H9 (cell line): ENCODE data around the gene MSL1. TPM values are rescaled to one million over a fixed set of nuclear protein-coding genes. Genes with fewer than 3 reads are reported as not detected.

ENCODE experiments used
- DNase-seq: peaks from one replicate; pipeline ENCODE4 v3.0.0-alpha.2; 2017
- H2AFZ ChIP-seq: one replicate; pipeline ENCODE4 v1.6.1; 2013; ENCODE audit warnings: mild to moderate bottlenecking, low read length, control low read depth, moderate library complexity
- H2AK5ac ChIP-seq: 2 replicates; pipeline ENCODE4 v1.6.1; 2013; ENCODE audit warnings: low read length, control low read depth, mixed read lengths; ENCODE audit not compliant: insufficient read length
- H2BK120ac ChIP-seq: one replicate; pipeline ENCODE4 v1.6.1; 2013; ENCODE audit warnings: low read depth, mild to moderate bottlenecking, low read length, control low read depth, inconsistent platforms; ENCODE audit not compliant: poor library complexity, severe bottlenecking
- H2BK12ac ChIP-seq: 2 replicates; pipeline ENCODE4 v1.6.1; 2013; ENCODE audit warnings: low read length, control low read depth, mixed read lengths, low read depth; ENCODE audit not compliant: insufficient read length
- H2BK15ac ChIP-seq: 2 replicates; pipeline ENCODE4 v1.6.1; 2013; ENCODE audit warnings: low read depth, low read length, control low read depth
- H2BK20ac ChIP-seq: one replicate; pipeline ENCODE4 v1.6.1; 2013; ENCODE audit warnings: low read depth, mild to moderate bottlenecking, low read length, control low read depth, inconsistent platforms; ENCODE audit not compliant: poor library complexity, severe bottlenecking
- H2BK5ac ChIP-seq: 2 replicates; pipeline ENCODE4 v1.6.1; 2013; ENCODE audit warnings: low read length, control low read depth, mixed read lengths; ENCODE audit not compliant: insufficient read length
- H3K14ac ChIP-seq: 2 replicates; pipeline ENCODE4 v1.6.1; 2013; ENCODE audit warnings: low read length, control low read depth; ENCODE audit not compliant: insufficient read depth
- H3K18ac ChIP-seq: 2 replicates; pipeline ENCODE4 v1.6.1; 2013; ENCODE audit warnings: low read depth, mild to moderate bottlenecking, mixed read lengths, low read length, control low read depth; ENCODE audit not compliant: insufficient read length
- H3K23ac ChIP-seq: 2 replicates; pipeline ENCODE4 v1.6.1; 2013; ENCODE audit warnings: low read length, control low read depth, mixed read lengths, low read depth; ENCODE audit not compliant: insufficient read length
- H3K23me2 ChIP-seq: 2 replicates; pipeline ENCODE4 v1.6.1; 2013; ENCODE audit warnings: low read depth, mild to moderate bottlenecking, mixed read lengths, low read length, control low read depth; ENCODE audit not compliant: insufficient read length, poor library complexity, severe bottlenecking
- H3K27ac ChIP-seq: 2 replicates; pipeline ENCODE4 v1.5.1; 2013; ENCODE audit warnings: low read length, control low read depth, mixed read lengths, low read depth; ENCODE audit not compliant: insufficient read length
- H3K27me3 ChIP-seq: 2 replicates; pipeline ENCODE4 v1.6.1; 2013; ENCODE audit warnings: low read length, control low read depth, inconsistent platforms; ENCODE audit not compliant: insufficient read depth
- H3K4ac ChIP-seq: 2 replicates; pipeline ENCODE4 v1.6.1; 2013; ENCODE audit warnings: low read depth, mild to moderate bottlenecking, control low read depth, inconsistent platforms, low read length, moderate library complexity
- H3K4me1 ChIP-seq: 2 replicates; pipeline ENCODE4 v1.6.1; 2013; ENCODE audit warnings: low read length, control low read depth, inconsistent platforms; ENCODE audit not compliant: insufficient read depth
- H3K4me2 ChIP-seq: 2 replicates; pipeline ENCODE4 v1.6.1; 2013; ENCODE audit warnings: low read length, control low read depth, mixed read lengths; ENCODE audit not compliant: insufficient read length, insufficient read depth
- H3K56ac ChIP-seq: 2 replicates; pipeline ENCODE4 v1.6.1; 2013; ENCODE audit warnings: low read depth, mild to moderate bottlenecking, mixed read lengths, low read length, control low read depth; ENCODE audit not compliant: insufficient read length
- H3K79me1 ChIP-seq: 2 replicates; pipeline ENCODE4 v1.6.1; 2013; ENCODE audit warnings: low read depth, mild to moderate bottlenecking, moderate library complexity, low read length, control low read depth, inconsistent platforms; ENCODE audit not compliant: insufficient read depth, poor library complexity, severe bottlenecking
- H3K79me2 ChIP-seq: 2 replicates; pipeline ENCODE4 v1.6.1; 2013; ENCODE audit warnings: low read length, control low read depth, inconsistent platforms; ENCODE audit not compliant: insufficient read depth
- H3K9ac ChIP-seq: 2 replicates; pipeline ENCODE4 v1.6.1; 2013; ENCODE audit warnings: low read length, control low read depth, mixed read lengths; ENCODE audit not compliant: insufficient read length; ENCODE audit errors: extremely low read depth
- H3K9me3 ChIP-seq: one replicate; pipeline ENCODE4 v1.6.1; 2013; ENCODE audit warnings: low read depth, low read length, inconsistent platforms; ENCODE audit not compliant: control insufficient read depth
- H3T11ph ChIP-seq: one replicate; pipeline ENCODE4 v1.6.1; 2013; ENCODE audit warnings: mild to moderate bottlenecking, low read length, control low read depth, inconsistent platforms
- H4K20me1 ChIP-seq: one replicate; pipeline ENCODE4 v1.6.1; 2013; ENCODE audit not compliant: control insufficient read depth, insufficient read length, insufficient read depth
- H4K5ac ChIP-seq: 2 replicates; pipeline ENCODE4 v1.6.1; 2013; ENCODE audit warnings: low read depth, mild to moderate bottlenecking, mixed read lengths, low read length, control low read depth; ENCODE audit not compliant: insufficient read length
- H4K8ac ChIP-seq: replicated peaks from 2 replicates; pipeline ENCODE4 v1.6.1; 2013; ENCODE audit warnings: low read length, control low read depth, mixed read lengths, low read depth; ENCODE audit not compliant: insufficient read length
- H4K91ac ChIP-seq: 2 replicates; pipeline ENCODE4 v1.6.1; 2013; ENCODE audit warnings: low read depth, mild to moderate bottlenecking, moderate library complexity, mixed read lengths, low read length, control low read depth; ENCODE audit not compliant: insufficient read length
- H3K27ac Mint-ChIP-seq, 3 experiments: 2 replicates in 2 of 3; 3 replicates in 1 of 3; pipeline ENCODE4 v1.8.0; 2020 to 2021; ENCODE audit warnings: mixed read lengths in 3 of 3, mild to moderate bottlenecking in 1 of 3, moderate library complexity in 1 of 3
- H3K27me3 Mint-ChIP-seq: 2 replicates; pipeline ENCODE4 v1.8.0; 2021; ENCODE audit warnings: low read depth, mild to moderate bottlenecking, moderate library complexity, mixed read lengths
- H3K36me3 Mint-ChIP-seq, 3 experiments: 2 replicates in 2 of 3; 3 replicates in 1 of 3; pipeline ENCODE4 v1.8.0; 2020 to 2021; ENCODE audit warnings: low read depth in 3 of 3, mixed read lengths in 3 of 3; ENCODE audit not compliant: insufficient read depth in 1 of 3
- H3K4me1 Mint-ChIP-seq, 2 experiments: 2 replicates each; pipeline ENCODE4 v1.8.0; 2020; ENCODE audit warnings: mixed read lengths in 2 of 2
- H3K4me3 Mint-ChIP-seq, 2 experiments: 2 replicates in 1 of 2; 3 replicates in 1 of 2; pipeline ENCODE4 v1.8.0; 2020 to 2021; ENCODE audit warnings: mild to moderate bottlenecking in 2 of 2, mixed read lengths in 2 of 2, moderate library complexity in 1 of 2
- H3K9me3 Mint-ChIP-seq, 2 experiments: 2 replicates in 1 of 2; 3 replicates in 1 of 2; pipeline ENCODE4 v1.8.0; 2020; ENCODE audit warnings: mild to moderate bottlenecking in 2 of 2, mixed read lengths in 2 of 2, moderate library complexity in 1 of 2
- WGBS: extraction: QIAGEN DNeasy Blood & Tissue Kit; methylation state at CpG from one replicate; pipeline ENCODE4 v1.1.7; 2013; ENCODE audit warnings: missing lambda C conversion rate, low lambda C conversion rate, mixed read lengths; ENCODE audit not compliant: insufficient read length; ENCODE audit errors: extremely low coverage; 5-methylcytosine and 5-hydroxymethylcytosine counted together
- total RNA-seq: library from RNA; stranded (reverse); gene quantifications from 2 replicates; pipeline ENCODE4 v1.2.1, GENCODE V29; 2021
- TF ChIP-seq, protein P1 (sequence below): fragments of 200-600 bp; sonication (generic); conservative IDR thresholded peaks from 3 replicates; pipeline ENCODE4 v1.8.0; 2021; ENCODE audit warnings: antibody characterized with exemption, mild to moderate bottlenecking

The MSL1 gene
- total RNA-seq, 1 experiment from 2014 or later: 105 TPM

DNA sequence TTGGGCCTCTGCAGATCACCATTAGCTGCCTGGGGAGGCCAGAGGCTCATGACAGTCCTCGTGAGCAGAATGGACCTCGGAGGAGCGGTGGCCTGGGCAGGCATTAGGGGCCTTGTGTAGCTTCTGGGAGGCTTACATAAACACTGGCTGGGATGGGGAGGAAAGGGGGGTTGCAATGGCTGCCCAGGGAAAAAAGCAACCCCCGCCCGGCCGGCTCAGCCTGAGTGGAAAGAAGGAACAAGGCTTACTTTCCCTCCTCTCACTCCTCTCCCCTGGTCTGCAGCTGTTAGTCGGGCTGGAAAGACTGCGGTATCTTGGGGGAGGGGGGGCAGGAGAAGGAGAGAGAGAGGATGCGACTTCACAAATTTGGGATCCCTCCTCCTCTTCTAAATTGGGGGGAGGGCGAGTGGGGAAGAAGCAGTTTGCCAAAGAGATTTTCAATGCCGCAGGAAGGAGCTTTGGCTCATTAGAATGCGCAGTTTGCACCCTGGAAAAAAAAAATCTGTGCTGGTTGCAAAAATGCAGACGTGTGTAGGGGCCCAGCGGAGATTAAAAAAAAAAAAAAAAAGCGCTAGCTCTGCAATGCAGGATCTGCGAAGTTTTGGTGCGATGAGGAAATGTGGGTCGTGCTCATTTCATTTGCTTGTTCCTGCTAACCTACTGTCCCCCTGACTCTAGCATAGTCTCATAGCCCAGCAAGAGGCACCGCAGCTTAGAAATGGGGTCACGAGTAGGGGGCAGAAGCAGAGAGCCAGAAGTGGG is 14.8 kb upstream of the MSL1 start:
- no peaks in the 10 kb centered on the region for H3K79me2 ChIP-seq
- Mint-ChIP-seq H3K36me3 (no peaks in the 10 kb centered on the region), H3K27ac (peak overlapping the region in 1 of 3 experiments; percentile 86; a peak in 1 of 7 replicates), H3K4me1 (peaks cover 80 to 89% of the 10 kb centered on the region in 2 experiments), H3K9me3 (no peaks in the 10 kb centered on the region; a peak in 1 of 5 replicates), H3K27me3 (peaks cover 51% of the 10 kb centered on the region), H3K4me3 (peak overlapping the region in 1 of 2 experiments; percentile 26; a peak in 2 of 5 replicates)
- H2BK15ac ChIP-seq: no peak overlapping the region
- H2BK20ac ChIP-seq: no peak overlapping the region
- no peak overlapping the region for H3K23ac ChIP-seq
- no peak overlapping the region for H4K5ac ChIP-seq
- H4K8ac ChIP-seq: no peak overlapping the region
- H2AFZ ChIP-seq: no peak overlapping the region
- no peak overlapping the region for H3T11ph ChIP-seq
- H3K4me1 ChIP-seq: peaks cover 27% of the 10 kb centered on the region; the same call in 1 of the 2 replicates
- no peak overlapping the region for H2AK5ac ChIP-seq
- H3K9ac ChIP-seq: no peak overlapping the region
- H3K18ac ChIP-seq: peak overlapping the region; percentile 9
- H3K27ac ChIP-seq: no peak overlapping the region
- H3K23me2 ChIP-seq: no peaks in the 10 kb centered on the region
- WGBS: no CpG with 5 or more reads among the region's 20 CpGs
- H3K9me3 ChIP-seq: no peaks in the 10 kb centered on the region
- no peak overlapping the region for H3K56ac ChIP-seq
- no peaks in the 10 kb centered on the region for H3K79me1 ChIP-seq
- peak overlapping the region; percentile 37 for H3K4me2 ChIP-seq
- TF ChIP-seq, protein P1, sequence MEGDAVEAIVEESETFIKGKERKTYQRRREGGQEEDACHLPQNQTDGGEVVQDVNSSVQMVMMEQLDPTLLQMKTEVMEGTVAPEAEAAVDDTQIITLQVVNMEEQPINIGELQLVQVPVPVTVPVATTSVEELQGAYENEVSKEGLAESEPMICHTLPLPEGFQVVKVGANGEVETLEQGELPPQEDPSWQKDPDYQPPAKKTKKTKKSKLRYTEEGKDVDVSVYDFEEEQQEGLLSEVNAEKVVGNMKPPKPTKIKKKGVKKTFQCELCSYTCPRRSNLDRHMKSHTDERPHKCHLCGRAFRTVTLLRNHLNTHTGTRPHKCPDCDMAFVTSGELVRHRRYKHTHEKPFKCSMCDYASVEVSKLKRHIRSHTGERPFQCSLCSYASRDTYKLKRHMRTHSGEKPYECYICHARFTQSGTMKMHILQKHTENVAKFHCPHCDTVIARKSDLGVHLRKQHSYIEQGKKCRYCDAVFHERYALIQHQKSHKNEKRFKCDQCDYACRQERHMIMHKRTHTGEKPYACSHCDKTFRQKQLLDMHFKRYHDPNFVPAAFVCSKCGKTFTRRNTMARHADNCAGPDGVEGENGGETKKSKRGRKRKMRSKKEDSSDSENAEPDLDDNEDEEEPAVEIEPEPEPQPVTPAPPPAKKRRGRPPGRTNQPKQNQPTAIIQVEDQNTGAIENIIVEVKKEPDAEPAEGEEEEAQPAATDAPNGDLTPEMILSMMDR: no peak
- peak overlapping the region; percentile 40 for H2BK12ac ChIP-seq
- no peak overlapping the region for H2BK5ac ChIP-seq
- H4K20me1 ChIP-seq: no peaks in the 10 kb centered on the region
- no peak overlapping the region for H3K4ac ChIP-seq
- H3K27me3 ChIP-seq: peaks cover 2% of the 10 kb centered on the region; the same call in 1 of the 2 replicates
- no peak overlapping the region for H4K91ac ChIP-seq
- DNase-seq: peak; percentile 46
- peak overlapping the region; percentile 53; the same call in 1 of the 2 replicates for H3K14ac ChIP-seq
- no peak overlapping the region for H2BK120ac ChIP-seq
